H1 (cell line): Measurements from ENCODE around the gene TNN.

Experiments used
- CBX5 ChIP-seq: fragments of 300-800, 300-1000 bp; sonication (generic); IDR thresholded peaks from 2 replicates; pipeline ENCODE4 v1.7.1; 2016; ENCODE audit warnings: antibody characterized with exemption, low read length, low read depth
- EZH2 ChIP-seq: fragments of 200-600 bp; sonication (generic); IDR thresholded peaks from 2 replicates; pipeline ENCODE4 v1.7.1; 2012; ENCODE audit warnings: low read depth, mild to moderate bottlenecking, moderate library complexity, low read length, inconsistent platforms; ENCODE audit not compliant: severe bottlenecking
- FOSL1 ChIP-seq: IDR thresholded peaks from 2 replicates; pipeline ENCODE4 v1.6.1; 2011; ENCODE audit warnings: mild to moderate bottlenecking, low read depth, low read length, moderate library complexity; ENCODE audit not compliant: insufficient read depth
- GABPA ChIP-seq: IDR thresholded peaks from 2 replicates; pipeline ENCODE4 v1.6.1; 2011; ENCODE audit warnings: mild to moderate bottlenecking, low read length, moderate library complexity, borderline replicate concordance; ENCODE audit not compliant: insufficient read depth
- POLR2A ChIP-seq, 2 experiments: IDR thresholded peaks; 1 replicate in 1 of 2; 2 replicates in 1 of 2; pipeline ENCODE4 v1.6.1; 2011; ENCODE audit warnings: low read depth in 2 of 2, low read length in 2 of 2, mild to moderate bottlenecking in 2 of 2; ENCODE audit errors: control extremely low read depth in 1 of 2
- RAD21 ChIP-seq, 2 experiments: IDR thresholded peaks in 1 of 2; conservative IDR thresholded peaks in 1 of 2; 2 replicates each; pipeline ENCODE4 v1.6.1; 2011; ENCODE audit warnings: low read depth in 2 of 2, low read length in 2 of 2, improper control_type of control experiment in 1 of 2, inconsistent platforms in 1 of 2, mild to moderate bottlenecking in 1 of 2, moderate library complexity in 1 of 2
- TF ChIP-seq, protein P1 (sequence below), 3 experiments: IDR thresholded peaks; 1 replicate in 2 of 3; 2 replicates in 1 of 3; pipeline versions ENCODE4 v1.5.1 to v1.6.1; 2011; ENCODE audit warnings: low read length in 3 of 3, mild to moderate bottlenecking in 3 of 3, inconsistent platforms in 2 of 3, low read depth in 1 of 3, moderate library complexity in 1 of 3; ENCODE audit not compliant: insufficient read depth in 1 of 3; ENCODE audit errors: control extremely low read depth in 1 of 3
- TF ChIP-seq, protein P2 (sequence below): IDR thresholded peaks from 2 replicates; pipeline ENCODE4 v1.6.1; 2012; ENCODE audit warnings: low read length, inconsistent platforms
- TF ChIP-seq, protein P3 (sequence below): IDR thresholded peaks from 2 replicates; pipeline ENCODE4 v1.6.1; 2012; ENCODE audit warnings: inconsistent platforms

DNA sequence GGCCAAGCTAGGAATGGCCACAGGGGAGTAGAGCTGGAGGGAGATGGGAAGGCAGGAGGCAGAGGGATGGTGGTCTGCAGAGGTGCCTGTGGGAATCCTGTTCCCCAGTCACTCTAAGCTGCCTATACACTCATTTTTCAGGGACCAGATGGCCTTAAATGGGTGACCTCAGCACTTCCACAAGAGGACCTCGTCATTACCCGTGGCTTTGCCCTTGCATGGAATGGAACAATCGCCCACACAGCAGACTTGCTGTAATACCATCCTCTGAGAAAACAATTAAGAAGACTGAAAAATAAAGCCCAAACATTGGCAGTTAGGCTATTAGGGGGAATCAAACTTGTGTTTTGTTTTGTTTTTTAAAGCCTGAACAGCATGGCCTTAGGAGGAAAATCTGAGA, 12.9 kb upstream of the TNN start:
- TF ChIP-seq GABPA (no peak), POLR2A (IDR thresholded peaks at IDR 0.05; ENCODE audit: control extremely low read depth in 1 of 2, low read depth in 2 of 2, low read length in 2 of 2) (no peak), FOSL1 (no peak), EZH2 (no peak), CBX5 (no peak), RAD21 (IDR thresholded peaks at IDR 0.05 in 1 of 2, conservative IDR thresholded peaks at IDR 0.05 in 1 of 2; ENCODE audit: low read depth in 2 of 2, low read length in 2 of 2) (no peak)
- TF ChIP-seq, protein P1, sequence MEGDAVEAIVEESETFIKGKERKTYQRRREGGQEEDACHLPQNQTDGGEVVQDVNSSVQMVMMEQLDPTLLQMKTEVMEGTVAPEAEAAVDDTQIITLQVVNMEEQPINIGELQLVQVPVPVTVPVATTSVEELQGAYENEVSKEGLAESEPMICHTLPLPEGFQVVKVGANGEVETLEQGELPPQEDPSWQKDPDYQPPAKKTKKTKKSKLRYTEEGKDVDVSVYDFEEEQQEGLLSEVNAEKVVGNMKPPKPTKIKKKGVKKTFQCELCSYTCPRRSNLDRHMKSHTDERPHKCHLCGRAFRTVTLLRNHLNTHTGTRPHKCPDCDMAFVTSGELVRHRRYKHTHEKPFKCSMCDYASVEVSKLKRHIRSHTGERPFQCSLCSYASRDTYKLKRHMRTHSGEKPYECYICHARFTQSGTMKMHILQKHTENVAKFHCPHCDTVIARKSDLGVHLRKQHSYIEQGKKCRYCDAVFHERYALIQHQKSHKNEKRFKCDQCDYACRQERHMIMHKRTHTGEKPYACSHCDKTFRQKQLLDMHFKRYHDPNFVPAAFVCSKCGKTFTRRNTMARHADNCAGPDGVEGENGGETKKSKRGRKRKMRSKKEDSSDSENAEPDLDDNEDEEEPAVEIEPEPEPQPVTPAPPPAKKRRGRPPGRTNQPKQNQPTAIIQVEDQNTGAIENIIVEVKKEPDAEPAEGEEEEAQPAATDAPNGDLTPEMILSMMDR (IDR thresholded peaks at IDR 0.05; ENCODE audit: control extremely low read depth in 1 of 3, insufficient read depth in 1 of 3, low read depth in 1 of 3, low read length in 3 of 3), result no peak
- TF ChIP-seq, protein P2, sequence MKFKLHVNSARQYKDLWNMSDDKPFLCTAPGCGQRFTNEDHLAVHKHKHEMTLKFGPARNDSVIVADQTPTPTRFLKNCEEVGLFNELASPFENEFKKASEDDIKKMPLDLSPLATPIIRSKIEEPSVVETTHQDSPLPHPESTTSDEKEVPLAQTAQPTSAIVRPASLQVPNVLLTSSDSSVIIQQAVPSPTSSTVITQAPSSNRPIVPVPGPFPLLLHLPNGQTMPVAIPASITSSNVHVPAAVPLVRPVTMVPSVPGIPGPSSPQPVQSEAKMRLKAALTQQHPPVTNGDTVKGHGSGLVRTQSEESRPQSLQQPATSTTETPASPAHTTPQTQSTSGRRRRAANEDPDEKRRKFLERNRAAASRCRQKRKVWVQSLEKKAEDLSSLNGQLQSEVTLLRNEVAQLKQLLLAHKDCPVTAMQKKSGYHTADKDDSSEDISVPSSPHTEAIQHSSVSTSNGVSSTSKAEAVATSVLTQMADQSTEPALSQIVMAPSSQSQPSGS, result no peak
- TF ChIP-seq, protein P3, sequence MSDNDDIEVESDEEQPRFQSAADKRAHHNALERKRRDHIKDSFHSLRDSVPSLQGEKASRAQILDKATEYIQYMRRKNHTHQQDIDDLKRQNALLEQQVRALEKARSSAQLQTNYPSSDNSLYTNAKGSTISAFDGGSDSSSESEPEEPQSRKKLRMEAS, result no peak
